ENCODE data around the gene TRIM28. TPM values are rescaled to one million over a fixed set of nuclear protein-coding genes. Genes with fewer than 3 reads are reported as not detected.

Gene TRIM28
- total and polyA plus RNA-seq, 9 of the 15 experiments (the other 6 are each of a cell fraction or from before 2014, with no cell fraction given) = 12.1 to 797 (median 490) TPM

DNA sequence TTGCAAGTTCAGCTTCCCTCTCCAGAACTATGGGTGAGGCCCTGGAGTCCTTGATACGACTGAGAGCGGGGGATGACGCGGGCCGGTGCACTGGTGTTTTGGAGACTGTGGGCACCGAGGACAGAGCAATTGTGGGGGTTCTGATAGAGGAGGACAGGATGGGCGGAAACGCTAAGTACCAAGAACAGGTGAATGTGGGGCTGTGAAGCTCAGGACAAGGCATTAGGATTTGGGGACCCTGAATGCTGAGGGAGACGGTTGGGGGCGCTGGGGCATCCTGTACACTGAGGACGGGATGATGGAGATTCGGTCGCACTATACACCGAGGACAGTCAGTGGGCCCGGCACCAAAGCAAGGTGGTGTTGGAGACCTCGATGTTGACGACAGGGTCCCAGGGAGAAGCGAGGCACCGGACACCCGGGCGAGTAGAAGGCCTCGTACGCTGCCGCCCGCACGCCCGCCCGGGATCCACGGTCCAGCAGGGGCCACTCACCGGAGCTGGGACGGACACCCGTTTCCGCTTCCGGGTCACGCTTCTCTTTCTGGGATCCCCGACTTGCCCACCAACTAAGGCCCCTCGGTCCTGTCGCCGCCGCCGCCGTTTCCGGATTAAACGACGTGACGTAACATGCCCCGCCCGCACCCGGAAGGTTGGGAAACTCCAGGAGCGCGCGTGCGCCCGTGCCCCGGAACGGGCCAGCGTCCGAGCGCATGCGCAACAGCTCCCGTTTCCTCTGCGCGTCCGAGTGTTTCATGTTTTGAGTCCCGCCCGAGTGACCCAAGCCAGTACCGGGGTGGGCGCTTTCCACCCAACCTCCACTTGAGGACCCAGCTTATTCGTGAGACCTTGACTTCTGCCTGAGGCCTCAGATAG, 10.9 kb downstream of the TRIM28 start, which contains the start of gene CHMP2A (continued):
- TF ChIP-seq, protein P1, sequence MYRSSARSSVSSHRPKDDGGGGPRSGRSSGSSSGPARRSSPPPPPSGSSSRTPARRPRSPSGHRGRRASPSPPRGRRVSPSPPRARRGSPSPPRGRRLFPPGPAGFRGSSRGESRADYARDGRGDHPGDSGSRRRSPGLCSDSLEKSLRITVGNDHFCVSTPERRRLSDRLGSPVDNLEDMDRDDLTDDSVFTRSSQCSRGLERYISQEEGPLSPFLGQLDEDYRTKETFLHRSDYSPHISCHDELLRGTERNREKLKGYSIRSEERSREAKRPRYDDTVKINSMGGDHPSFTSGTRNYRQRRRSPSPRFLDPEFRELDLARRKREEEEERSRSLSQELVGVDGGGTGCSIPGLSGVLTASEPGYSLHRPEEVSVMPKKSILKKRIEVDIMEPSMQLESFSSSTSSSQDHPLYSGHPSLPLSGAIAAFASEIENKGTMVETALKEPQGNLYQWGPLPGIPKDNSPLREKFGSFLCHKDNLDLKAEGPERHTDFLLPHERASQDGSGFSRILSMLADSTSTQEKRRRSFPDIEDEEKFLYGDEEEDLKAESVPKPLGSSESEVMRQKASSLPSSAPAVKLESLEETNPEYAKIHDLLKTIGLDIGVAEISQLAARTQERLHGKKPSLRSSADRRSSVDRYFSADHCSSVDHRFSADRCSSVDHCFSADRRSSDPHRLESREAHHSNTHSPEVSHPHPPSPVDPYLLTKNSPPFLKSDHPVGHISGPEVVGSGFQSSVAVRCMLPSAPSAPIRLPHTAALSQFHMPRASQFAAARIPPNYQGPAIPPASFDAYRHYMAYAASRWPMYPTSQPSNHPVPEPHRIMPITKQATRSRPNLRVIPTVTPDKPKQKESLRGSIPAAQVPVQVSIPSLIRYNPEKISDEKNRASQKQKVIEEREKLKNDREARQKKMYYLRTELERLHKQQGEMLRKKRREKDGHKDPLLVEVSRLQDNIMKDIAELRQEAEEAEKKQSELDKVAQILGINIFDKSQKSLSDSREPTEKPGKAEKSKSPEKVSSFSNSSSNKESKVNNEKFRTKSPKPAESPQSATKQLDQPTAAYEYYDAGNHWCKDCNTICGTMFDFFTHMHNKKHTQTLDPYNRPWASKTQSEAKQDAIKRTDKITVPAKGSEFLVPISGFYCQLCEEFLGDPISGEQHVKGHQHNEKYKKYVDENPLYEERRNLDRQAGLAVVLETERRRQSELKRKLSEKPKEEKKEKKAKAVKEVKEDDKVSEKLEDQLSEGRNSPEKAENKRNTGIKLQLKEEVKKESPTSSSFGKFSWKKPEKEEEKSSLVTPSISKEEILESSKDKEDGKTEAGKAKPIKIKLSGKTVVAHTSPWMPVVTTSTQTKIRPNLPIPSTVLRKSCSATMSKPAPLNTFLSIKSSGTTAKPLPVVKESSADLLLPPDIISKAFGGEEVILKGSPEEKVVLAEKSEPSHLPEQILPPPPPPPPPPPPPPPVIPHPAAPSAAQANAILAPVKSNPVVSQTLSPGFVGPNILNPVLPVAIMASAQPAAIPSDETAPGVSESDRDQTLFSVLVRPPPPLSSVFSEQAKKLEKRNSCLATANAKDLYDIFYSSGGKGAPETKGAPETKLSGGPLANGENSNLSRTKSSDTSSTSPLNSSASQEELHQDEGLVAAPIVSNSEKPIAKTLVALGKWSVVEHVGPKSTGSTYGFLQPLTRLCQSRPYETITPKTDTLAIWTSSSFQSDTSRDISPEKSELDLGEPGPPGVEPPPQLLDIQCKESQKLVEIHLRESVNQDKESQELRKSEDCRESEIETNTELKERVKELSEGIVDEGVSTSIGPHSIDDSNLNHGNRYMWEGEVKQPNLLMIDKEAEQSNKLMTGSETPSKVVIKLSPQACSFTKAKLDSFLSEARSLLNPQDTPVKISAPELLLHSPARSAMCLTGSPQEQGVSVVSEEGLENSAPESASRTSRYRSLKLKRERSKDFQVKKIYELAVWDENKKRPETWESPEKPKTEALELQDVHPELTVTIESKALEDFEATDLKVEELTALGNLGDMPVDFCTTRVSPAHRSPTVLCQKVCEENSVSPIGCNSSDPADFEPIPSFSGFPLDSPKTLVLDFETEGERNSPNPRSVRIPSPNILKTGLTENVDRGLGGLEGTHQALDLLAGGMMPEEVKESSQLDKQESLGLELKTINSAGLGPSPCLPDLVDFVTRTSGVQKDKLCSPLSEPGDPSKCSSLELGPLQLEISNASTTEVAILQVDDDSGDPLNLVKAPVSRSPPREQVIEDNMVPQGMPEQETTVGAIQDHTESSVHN (IDR thresholded peaks at IDR 0.05; ENCODE audit: borderline replicate concordance in 1 of 2, low read depth in 1 of 2) = no peak
- no peak for TF ChIP-seq MYBL2 (IDR thresholded peaks at IDR 0.05; ENCODE audit: low read depth)
- TF ChIP-seq MYBL2 (CRISPR knock-in tag; IDR thresholded peaks at IDR 0.05; ENCODE audit: borderline replicate concordance) = no peak
- peak; percentile 98 for TF ChIP-seq HMGN3 (IDR thresholded peaks at IDR 0.05; ENCODE audit: borderline replicate concordance, extremely low read depth, insufficient read length, low read depth, low read length)
- TF ChIP-seq ZNF75A (CRISPR knock-in tag; IDR thresholded peaks at IDR 0.05) = no peak
- TF ChIP-seq, protein P2, sequence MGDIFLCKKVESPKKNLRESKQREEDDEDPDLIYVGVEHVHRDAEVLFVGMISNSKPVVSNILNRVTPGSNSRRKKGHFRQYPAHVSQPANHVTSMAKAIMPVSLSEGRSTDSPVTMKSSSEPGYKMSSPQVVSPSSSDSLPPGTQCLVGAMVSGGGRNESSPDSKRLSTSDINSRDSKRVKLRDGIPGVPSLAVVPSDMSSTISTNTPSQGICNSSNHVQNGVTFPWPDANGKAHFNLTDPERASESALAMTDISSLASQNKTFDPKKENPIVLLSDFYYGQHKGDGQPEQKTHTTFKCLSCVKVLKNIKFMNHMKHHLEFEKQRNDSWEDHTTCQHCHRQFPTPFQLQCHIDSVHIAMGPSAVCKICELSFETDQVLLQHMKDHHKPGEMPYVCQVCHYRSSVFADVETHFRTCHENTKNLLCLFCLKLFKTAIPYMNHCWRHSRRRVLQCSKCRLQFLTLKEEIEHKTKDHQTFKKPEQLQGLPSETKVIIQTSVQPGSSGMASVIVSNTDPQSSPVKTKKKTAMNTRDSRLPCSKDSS (IDR thresholded peaks at IDR 0.05; ENCODE audit: low read depth, partially characterized antibody) = no peak
- TF ChIP-seq TRIM24 (IDR thresholded peaks at IDR 0.05) = peak in 1 of 2 experiments; percentile 81; a peak in 3 of 4 replicates
- TF ChIP-seq, protein P3, sequence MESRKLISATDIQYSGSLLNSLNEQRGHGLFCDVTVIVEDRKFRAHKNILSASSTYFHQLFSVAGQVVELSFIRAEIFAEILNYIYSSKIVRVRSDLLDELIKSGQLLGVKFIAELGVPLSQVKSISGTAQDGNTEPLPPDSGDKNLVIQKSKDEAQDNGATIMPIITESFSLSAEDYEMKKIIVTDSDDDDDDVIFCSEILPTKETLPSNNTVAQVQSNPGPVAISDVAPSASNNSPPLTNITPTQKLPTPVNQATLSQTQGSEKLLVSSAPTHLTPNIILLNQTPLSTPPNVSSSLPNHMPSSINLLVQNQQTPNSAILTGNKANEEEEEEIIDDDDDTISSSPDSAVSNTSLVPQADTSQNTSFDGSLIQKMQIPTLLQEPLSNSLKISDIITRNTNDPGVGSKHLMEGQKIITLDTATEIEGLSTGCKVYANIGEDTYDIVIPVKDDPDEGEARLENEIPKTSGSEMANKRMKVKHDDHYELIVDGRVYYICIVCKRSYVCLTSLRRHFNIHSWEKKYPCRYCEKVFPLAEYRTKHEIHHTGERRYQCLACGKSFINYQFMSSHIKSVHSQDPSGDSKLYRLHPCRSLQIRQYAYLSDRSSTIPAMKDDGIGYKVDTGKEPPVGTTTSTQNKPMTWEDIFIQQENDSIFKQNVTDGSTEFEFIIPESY (CRISPR knock-in tag; IDR thresholded peaks at IDR 0.05) = no peak; the same call in 1 of the 2 replicates
- TF ChIP-seq NFE2 (IDR thresholded peaks at IDR 0.05; ENCODE audit: low read depth) = no peak; the same call in 1 of the 2 replicates
- TF ChIP-seq SNRNP70 (optimal IDR thresholded peaks at IDR 0.05; ENCODE audit: low read depth, low read length) = peak; percentile 66
- TF ChIP-seq BCOR (IDR thresholded peaks at IDR 0.05) = no peak
- peak; percentile 83 for TF ChIP-seq ZFPM2 (CRISPR knock-in tag; IDR thresholded peaks at IDR 0.05)
- TF ChIP-seq SRF (CRISPR knock-in tag; IDR thresholded peaks at IDR 0.05) = peak; percentile 10 to 33; a peak in 2 of 4 replicates
- TF ChIP-seq CSDE1 (IDR thresholded peaks at IDR 0.05) = no peak
- peak; percentile 75 for TF ChIP-seq ZNF431 (CRISPR knock-in tag; IDR thresholded peaks at IDR 0.05)
- no peak for TF ChIP-seq GATAD2A (IDR thresholded peaks at IDR 0.05)

Measured in K562 (cell line).